Measurements from ENCODE around the gene SLC22A6.

Gene SLC22A6, protein sequence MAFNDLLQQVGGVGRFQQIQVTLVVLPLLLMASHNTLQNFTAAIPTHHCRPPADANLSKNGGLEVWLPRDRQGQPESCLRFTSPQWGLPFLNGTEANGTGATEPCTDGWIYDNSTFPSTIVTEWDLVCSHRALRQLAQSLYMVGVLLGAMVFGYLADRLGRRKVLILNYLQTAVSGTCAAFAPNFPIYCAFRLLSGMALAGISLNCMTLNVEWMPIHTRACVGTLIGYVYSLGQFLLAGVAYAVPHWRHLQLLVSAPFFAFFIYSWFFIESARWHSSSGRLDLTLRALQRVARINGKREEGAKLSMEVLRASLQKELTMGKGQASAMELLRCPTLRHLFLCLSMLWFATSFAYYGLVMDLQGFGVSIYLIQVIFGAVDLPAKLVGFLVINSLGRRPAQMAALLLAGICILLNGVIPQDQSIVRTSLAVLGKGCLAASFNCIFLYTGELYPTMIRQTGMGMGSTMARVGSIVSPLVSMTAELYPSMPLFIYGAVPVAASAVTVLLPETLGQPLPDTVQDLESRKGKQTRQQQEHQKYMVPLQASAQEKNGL

DNA sequence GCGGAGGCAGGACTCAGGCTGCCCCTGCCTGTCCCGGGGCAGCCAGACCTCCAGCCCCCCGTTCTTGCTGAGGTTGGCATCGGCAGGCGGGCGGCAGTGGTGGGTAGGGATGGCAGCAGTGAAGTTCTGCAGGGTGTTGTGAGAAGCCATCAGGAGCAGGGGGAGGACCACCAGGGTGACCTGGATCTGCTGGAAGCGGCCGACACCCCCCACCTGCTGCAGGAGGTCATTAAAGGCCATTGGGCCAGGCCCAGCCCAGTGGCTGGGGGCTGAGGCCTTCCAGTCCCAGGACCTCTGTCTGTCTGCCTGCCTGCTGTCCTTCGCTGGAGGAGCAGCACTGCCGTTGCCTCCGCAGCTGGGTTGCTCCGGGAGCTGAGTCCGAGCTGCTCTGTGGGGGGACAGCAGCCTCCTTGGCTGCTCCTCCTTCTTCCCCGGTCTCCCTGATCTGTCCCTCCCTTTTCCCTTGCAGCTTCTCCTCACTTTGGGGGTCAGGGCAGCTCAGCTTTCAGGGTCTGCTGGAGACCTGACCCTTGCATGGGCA lies at the start of gene SLC22A6:
TSS of gene SLC22A6 (minus strand) at position 517 of the 541 bp plus-strand sequence. CDS start at position 240, 277 bp downstream.
- no peak for DNase-seq (ENCODE audit: low read depth)

DNA sequence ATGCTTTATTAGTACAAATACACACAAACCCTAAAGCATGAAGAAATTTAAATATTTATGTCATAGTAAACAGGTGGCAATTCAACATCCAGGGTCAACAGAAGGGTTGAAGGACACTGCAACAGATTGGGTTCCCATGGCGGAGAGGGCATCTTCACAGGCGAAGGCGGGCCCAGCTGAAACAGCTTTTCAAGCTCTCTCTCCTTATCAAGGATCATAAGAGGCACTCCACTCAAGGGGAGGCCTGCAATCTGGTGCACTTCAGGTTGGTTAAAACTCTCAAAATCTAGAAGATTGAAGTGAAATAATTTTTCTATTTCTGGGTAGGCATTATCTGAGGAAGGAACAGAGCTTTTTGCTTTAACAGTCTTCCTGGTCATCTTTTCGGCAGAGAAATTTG lies 47.7 kb upstream of the SLC22A6 start:
- no peak for DNase-seq (ENCODE audit: low read depth)

DNA sequence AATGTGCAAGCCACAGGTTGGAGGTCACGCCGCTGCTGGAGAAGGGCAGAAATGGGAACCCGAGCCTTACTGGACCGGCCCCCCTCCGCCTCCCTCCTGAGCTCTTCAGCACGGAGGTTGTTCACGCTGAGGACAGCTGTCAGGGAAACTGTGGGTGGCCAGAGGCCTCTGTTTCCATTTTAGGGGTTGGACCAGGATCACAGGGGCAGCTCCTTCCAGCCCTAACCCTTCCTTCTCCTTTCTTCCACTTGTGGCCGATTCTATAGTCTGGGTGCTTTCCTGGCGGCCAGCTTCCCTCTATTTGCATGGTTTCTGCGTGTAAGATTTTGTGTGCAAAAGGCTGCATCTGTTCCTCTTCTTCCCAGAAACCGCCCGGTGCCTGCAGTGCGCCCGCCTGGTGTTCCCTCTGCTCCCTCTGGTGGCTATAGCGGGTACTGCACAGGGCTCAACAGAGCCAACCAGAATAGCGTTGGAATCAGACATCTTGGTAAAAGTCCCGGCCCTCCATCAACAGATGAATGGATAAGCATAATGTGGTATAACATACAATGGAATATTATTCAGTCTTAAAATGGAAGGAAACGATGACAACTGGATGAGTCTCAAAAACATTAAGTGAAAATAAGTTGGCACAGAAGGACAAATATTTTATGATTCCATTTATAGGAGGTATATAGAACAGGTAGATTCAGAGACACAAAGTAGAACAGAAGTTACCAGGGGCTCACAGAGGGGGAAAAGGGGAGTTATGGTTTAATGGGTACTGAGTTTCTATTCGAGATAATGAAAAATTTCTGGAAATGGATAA lies 39.3 kb upstream of the SLC22A6 start:
- peak; percentile 66 for DNase-seq (ENCODE audit: low read depth)

DNA sequence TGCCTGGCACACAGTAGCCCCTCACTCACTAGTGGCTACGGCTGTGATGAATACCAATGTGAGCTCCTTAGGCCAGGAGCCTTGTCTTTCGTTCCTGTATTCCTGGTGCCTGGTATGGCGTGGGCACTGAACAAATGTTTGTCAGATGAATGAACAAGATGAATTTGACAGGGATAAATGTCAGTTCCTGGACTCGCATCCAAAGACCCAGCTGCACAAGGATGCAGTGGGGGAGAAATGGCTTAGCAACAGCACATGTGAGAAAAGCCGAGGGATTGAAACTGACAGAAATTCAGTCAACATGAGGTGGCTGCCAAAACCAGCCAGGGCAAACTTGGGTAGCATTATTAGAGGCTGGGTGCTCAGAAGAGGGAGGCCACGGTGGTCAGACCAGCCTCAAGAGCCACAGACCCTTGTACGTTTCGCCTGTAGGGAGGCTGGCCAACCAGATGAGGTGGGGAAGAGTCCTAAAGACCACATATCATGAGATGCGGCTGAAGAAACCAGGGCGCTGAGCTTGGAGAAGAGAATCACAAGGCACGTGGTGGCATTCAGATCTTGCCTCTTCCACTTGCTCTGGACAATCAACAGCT lies 38.6 kb upstream of the SLC22A6 start:
- DNase-seq (ENCODE audit: low read depth) = no peak

DNA sequence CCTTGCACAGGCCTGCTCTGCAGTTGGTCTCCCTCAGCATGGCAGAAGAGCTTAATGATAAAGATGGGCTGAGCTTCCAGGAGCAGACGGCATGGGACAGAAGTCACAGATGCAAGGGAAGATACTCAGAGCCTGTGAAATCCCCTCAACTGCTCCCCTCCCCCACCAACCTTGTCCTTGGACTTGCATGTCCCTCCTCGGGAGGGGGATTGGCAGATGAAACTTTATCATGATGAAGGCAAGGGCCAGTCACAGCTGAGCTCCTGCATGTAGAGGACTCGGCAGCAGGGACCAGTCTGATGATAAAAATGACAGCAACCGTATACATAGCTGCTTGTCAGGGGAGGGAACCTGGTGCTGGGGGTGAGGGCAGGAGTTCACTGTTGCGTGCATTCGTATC lies 37.7 kb upstream of the SLC22A6 start:
- DNase-seq (ENCODE audit: low read depth) = no peak

DNA sequence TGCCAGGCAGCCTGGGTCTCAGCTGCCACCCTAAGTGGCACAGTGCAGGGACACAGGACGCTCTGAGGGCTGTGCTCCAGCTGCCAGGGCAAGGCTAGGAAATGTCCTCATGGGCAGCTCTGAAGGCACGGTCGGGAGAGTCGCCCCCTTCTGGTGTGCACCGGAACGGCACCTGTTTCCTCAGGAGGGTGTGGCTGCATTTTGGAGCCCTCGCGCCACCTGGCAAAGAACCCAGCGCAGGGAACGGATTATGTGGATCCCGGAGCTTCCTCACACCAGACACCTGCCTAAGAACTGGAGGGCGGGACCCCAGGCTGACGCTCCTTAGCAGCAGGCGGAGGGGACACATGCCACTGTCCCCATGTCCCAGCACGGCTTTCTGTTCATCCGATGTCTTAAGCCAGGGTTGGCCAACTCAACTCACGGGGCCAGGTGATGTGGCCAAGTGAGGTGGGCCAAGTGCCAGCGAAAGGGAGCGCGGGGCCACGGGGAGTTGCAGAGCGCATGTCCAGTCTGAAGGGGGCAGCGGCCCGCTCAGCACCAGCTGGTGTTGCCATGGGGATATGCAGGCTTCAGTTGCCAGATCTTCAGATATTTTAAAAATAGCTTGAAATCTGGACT lies 36.0 kb upstream of the SLC22A6 start:
- no peak for DNase-seq (ENCODE audit: low read depth)

DNA sequence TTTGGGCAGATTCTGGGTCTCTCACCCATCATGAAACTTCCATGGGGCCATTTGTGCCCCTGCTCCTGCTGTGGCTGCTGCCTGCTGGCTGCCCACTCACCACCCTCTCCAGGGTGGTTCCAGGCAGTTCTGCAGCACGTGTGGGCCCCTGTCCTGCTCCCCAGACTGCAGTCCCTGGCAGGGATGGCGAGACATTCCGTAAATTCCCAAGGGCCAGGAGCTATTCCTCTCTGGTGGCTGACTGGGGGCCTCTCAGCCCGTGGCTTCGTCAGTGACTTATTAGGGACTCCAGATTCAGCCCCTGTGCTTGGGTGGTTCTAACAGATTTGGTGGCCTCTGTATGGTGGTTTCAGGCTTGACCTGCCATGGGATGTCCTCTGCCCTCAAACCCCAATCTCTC lies 34.7 kb upstream of the SLC22A6 start:
- DNase-seq (ENCODE audit: low read depth) = no peak

DNA sequence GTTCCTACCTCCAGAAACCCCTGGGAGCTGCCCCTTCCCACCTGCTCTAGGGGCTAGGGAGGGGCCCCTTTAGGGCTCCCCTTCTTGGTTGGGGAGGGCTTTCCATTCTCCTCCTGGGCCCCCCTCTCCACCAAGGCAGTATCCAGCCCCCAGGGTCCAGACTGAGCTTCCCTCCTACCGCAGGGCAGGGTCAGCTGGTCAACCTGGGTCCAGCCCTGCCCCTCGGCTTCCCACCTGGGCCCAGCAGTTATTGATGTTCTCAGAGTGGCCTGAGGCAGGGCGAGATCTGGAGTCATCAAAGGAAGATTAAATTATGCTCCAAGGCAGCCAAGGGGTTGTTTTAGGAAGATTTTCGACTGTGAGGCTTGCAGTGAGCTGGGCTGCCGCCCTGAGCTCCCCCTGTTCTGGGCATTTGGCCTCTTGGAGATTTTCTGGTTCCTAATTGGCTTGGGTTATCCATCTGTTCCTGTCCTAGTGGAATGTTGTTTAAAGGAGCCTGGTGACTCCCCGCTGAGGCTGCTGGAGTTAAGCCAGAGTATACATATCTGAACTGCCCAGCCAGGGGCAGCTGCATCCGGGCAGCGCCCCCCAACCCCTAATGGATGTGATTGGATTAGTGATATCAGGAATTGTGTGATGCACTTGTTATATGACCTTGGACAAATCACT lies 32.7 kb upstream of the SLC22A6 start:
- no peak for DNase-seq (ENCODE audit: low read depth)

DNA sequence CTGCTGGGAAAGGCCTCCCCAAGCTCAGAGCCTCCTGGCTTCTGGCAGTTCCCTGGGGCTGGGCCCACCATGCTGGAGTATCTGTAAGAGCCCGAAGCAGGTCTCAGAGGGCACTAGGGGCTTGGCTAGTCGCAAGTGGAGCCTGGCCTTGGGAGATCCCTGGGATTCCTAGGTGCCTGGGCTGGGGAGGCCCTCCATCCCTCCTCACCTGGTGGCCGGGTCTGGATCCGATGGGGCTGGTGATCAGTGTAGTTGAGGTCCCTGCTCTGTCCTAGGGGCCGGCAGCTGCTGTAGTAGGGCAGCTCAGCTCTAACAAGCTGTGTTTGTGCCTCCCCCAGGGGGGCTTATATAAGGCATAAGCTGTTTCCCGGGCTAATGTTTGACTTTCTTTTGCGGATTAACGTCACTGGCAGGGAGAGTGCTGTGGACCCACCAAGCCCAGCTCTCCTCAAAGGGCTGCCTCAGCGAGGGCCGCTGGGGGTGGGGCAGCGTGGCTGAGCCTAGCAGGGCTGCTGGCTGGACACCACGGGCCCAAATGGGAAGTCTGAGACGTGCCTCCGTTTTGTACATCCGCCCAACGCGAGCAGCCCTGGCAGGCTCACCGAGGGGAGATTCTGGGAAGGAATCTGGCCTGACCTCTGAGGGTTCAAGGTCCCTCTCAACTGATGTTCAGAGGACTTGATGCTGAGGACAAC lies 30.9 kb upstream of the SLC22A6 start, which contains the start of gene SLC22A8:
TSS of gene SLC22A8 (minus strand) at position 321 of the 695 bp plus-strand sequence. CDS start 883 bp downstream, outside the sequence.
- DNase-seq (ENCODE audit: low read depth) = no peak

DNA sequence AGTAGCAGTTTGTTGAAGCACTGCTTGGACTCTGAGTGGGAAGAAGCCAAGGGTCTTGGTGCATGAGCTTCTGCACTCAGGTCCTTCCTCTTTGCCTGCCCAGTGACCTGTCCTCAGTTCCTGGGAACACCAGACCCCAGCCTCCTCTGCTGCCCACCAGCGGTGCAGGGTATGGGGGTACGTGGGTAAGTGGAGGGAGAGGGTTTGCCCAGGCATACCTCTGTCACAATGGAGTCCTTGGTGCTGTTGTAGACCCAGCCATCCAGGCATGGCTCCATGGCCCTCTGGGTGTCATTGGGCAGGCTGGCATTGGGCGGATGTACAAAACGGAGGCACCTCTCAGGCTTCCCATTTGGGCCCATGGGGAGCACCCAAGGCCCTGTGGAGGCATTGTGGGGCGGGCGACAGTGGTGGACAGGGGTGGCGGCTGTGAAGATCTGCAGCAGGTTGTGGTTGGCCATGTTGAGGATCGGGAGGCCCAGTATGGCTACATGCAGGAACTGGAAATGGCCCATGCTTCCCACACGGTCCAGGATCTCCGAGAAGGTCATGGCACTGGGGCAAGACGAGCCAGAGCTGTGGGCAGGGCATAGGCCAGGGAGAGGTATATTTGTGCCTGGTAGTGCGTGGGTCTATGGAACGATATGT lies 29.8 kb upstream of the SLC22A6 start:
- DNase-seq (ENCODE audit: low read depth) = no peak

DNA sequence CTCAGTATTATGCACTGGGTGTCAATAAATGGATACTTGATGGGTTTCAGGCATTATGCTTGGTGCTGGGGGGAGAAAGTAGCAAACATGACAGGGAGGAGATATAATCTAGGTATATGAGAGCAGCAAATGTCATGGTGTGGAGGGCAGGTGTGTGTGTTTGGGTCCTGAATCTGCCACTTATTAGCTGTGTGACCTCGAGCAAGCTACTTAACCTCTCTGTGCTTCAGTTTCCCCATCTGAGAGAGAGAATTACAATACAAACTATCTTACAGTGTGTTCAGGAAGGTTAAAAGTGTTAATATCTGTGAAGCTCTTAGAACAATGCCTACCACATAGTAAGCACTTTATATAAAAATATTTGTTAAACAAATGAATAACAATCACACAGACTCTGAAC lies 28.1 kb upstream of the SLC22A6 start:
- no peak for DNase-seq (ENCODE audit: low read depth)

DNA sequence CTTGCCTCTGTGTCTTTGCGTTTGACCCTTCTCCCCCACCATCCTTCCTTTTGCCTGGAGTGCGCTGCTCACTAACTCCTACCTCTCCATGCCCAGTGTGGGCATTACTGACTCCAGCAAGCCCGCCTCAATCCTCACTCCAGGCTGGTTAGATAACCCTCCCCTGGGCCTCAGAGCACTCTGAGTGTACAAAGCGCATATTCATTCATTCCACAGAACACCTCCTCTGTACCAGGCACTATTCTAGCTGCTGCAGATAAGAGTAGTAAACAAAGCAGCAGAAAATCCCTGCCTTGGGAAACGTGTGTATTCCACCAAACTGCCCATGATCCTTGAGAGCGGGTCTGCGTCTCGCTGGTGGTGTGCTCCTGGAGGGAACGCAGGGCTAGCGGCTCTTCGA lies 27.7 kb upstream of the SLC22A6 start:
- DNase-seq (ENCODE audit: low read depth) = no peak

DNA sequence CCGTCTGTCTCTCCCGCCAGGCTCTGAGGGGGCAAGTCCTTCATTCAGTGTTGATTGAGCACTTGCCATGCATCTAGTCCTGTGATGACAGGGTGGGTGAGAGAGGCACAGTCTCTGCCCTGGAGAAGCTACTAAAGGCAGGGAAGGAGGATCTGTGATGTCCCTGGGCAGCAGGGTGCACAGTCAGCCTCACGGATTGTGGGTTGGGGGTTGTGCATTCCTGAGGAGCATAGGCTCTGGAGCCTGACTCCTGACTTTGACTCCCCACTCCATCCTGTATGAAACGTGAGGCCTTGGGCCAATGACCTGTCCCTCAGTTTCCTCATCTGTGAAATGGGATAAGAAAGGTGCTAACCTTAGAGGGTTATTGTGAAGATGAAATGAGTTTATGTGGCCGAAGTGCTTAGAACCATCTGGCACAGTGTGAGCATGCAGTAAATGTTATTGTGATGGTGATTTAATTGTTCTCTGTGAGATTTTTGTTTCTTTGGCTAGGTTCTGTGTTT lies 26.2 kb upstream of the SLC22A6 start:
- DNase-seq (ENCODE audit: low read depth) = no peak

DNA sequence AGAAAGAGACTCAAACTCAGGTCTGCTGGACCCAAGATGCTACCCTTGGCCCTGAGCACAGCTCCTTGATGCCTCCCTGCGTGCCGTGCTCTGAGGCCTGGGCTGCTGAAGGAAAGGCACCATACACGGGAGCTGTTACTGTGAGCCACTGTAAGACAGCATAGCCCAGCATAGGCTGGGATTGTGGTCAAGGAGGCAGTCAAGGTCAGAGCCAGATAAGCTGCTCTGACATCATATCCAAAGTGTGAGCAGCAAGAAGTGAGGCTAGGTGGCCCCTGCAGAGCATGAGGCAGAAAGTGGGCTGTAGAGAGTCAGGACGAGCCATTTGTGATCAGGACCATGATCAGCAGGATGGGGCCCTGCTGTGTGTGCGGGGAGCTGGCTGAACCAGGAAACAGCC lies 23.2 kb upstream of the SLC22A6 start:
- DNase-seq (ENCODE audit: low read depth) = no peak

DNA sequence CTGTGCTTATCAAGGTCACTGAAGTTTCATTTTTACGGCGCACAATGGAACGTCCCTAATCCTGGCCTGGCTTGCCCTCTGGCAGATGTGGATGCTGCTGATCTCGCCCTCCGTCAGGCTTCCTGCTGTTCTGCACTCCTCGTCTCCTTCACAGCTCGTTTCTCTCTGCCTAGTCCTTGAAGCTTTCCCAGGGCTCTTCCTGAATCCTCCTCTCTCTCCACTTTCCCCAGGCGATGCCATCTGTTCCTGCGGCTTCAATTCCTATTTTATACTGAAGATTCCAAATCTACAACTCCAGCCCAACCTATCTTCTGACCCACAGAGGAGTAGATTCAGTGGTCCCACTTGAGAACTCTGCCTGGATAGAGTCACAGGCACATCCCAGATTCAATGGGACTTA lies 16.7 kb upstream of the SLC22A6 start:
- no peak for DNase-seq (ENCODE audit: low read depth)

DNA sequence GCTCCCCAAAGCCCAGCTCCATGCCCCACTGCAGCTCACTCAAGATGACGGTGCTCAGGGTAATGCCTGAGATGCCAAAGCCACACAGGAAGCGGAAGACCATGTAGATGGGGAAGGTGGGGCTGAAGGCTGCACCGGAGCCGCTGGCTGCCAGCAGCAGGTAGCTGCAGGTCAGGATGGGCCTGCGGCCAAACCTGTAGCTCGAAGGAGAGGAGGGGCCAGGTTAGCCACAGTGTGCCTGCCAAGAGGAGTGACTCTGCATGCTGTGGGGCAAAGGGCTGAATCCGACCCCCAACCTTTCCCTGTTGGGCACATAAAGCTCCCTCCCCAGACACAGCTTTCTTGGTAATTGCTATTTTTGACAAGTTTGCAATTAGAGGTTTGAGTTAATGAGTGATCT lies 14.9 kb upstream of the SLC22A6 start:
- DNase-seq (ENCODE audit: low read depth) = no peak

DNA sequence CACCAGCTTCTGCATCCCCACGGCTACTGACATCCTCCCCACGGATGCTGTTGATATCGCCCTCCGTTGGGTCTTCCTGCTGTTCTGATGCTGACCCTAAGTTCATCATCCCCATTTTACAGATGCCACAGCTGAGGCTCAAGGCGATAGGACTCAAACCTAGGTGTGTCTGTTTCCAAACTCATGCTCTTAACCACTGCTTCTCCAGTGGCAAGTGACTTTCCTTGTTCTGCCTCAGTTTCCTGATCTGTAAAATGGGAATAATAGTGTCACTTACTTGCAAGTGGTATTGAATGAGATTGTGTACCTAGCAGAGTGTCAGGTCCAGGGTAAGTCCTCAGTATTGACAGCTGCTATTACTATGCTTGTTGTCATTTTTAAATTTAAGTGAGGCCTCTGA lies 14.4 kb upstream of the SLC22A6 start:
- DNase-seq (ENCODE audit: low read depth) = no peak

DNA sequence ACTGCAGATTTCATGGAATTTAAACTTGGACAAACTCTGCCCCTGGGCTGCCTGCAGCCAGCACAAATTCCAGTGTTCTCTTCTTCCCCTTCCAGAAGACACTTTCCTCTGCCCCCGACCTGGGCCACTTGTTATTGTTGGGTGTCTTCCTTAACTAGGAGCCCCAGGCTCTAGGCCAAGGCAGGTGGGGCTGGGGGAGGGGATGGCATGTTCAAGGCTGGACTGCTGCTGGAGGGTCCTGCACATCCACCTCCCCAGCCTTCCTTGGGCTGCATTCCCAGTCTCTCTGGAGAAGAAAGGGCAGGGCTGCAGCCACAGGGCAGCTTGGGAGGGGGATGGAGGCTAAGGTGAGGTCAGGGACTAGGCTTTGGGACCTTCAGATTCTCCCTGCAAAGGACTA lies 11.5 kb upstream of the SLC22A6 start:
- DNase-seq (ENCODE audit: low read depth) = no peak

DNA sequence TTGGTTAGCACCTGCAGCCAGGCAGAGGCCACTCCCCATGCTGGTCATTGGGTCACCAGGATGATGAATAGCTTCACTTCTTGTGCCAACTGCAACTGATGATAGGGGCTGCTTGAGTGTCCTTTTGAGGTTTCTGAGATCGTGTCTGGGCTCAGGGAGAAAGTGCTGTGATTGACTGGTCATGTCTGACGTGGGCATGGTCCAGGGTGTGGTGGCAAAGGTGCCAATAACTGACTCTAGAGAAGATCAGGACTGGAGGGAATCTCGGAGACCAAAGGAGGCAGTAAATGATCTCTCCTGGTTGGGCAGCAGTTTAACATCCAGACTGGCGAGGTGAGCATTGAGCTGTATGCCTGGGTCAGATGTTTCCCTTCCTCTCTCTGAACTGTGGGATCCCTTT lies 10.0 kb upstream of the SLC22A6 start:
- no peak for DNase-seq (ENCODE audit: low read depth)

DNA sequence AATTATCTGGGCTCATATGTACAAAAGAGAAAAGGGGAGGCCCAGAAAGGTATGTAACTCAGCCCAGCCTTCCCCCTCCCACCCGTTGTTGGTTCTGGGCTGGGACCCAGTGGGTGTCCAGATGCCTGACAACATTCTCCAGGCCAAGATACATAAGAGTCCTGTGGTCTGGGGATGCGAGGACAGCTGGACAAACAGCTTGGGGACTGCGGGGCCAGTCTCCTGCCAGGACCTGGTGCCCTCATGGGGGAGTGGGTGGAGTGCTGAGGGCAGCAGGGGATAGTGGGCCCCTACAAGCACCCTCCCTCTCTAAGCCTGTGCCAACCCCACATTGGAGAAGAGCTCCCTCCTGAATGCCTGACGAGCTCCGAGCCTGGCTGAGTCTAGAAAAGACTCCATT lies 3.5 kb upstream of the SLC22A6 start:
- DNase-seq (ENCODE audit: low read depth) = no peak
